Stimulated activated CD4-positive, alpha-beta T cell treated with anti-CD3 and anti-CD28 coated beads, Interleukin-12 subunit alpha, Interleukin-12 subunit beta, amount 100 ng/mL, for 48 hours (primary cell): ENCODE results near the gene RGS12.
"Not testable (repeated sequence)": the region's sequence is repeated elsewhere in the genome, so short reads cannot be mapped to it uniquely, and the experiment has no call there.

Source experiments
- DNase-seq, 3 donors: peaks; one replicate each; pipeline ENCODE4 v3.0.0-alpha.2; 2020; ENCODE audit warnings: low read depth in 2 of 3, low spot score in 1 of 3

RGS12 gene

DNA sequence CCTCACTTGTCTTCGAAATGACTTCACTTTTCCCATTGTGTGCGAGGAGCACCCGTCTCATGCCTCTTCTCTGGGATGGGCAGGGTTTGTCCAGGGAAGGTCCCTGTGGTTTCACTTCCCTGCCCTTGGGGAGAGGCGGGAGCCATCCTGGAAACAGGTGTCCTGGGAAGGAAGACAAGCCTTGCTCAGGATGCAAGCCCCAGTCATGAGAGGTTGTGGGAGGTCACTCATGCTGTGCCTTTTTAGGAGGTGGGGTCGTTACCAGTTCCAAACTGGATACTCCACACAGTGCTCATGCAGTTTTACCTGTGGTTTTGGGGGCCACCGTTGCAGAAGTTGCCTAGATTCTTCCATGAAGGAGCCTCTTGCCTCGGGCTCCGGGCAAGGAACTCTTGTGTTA lies 3.8 kb downstream of the RGS12 start:
- no peak for DNase-seq

DNA sequence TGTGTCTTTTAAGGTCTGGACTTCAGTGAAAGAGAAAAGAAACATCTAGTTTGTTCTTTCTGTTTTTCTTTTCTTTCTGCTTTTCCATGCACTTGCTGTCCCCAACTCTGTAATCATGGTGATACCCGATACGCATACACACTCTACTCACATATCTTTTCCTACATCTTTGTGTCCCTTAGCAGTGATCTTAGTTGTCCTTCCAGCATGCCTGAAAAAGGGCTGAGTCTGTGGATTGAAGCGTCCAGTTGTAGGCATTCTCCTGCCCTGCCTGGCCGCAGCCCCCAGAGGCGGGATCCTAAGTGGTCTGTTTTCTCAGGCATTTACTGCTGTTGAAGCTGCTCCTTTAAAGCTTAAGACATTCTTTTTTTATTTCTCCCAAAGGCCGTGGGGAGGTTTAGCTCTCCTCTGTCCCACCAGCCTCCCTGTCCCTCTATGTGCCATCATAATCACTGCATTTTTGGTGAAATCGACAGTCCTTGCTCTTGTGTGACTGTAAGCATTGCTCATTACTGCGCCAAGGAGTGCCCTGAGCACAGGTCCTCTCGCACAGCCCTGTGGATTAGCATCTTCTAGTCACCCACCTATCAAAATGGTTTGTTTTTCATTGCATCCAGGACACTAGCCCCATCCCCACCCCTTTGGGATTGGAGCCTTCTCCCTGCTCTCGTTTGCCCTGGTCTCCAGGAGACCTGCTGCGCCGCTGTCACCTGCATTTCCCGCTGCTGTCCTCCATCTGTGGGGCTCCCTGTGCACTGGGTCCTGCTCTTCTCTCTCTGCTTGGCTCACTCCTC lies 4.4 kb downstream of the RGS12 start:
- DNase-seq = no peak

DNA sequence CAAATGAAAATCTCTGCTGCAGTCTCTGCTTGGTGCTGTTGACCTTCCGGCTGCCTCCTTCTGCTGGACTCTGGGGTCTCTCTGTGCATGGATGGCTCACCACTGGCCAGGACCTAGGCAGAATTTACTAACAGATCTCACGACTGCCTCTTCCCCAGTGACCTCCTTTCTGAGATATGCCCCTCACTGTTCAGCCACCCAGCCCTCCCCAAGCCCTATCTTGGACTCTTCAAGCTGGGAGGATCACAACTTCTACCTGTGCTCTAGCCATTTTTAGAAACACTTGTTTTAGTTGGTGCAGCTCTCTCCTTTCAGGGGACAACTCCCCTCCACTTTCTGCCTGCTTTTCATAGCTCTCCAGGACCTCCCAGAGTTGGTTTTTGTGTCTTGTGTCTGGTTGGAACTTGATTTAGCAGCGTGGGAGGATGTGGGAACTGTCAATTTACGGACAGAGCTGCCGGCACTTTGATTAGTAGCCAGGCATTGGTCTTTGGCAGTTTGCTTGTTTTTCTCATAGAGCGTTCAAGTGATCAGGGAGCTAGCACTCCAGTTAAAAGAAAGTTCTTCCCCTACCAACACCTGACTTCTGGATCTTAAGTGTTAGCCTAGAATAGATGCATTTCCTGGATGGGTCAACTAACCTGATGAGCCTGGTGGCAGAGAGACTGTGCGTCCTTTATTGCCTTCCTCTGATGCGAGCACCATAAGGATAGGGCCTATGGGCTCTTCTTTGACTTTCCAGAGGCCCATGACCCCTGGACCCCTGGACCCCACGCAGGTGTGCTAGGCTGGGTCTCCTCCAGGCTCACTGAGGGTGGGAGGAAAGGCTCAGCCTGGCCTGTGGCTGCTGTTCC lies 6.5 kb downstream of the RGS12 start:
- DNase-seq = no peak

DNA sequence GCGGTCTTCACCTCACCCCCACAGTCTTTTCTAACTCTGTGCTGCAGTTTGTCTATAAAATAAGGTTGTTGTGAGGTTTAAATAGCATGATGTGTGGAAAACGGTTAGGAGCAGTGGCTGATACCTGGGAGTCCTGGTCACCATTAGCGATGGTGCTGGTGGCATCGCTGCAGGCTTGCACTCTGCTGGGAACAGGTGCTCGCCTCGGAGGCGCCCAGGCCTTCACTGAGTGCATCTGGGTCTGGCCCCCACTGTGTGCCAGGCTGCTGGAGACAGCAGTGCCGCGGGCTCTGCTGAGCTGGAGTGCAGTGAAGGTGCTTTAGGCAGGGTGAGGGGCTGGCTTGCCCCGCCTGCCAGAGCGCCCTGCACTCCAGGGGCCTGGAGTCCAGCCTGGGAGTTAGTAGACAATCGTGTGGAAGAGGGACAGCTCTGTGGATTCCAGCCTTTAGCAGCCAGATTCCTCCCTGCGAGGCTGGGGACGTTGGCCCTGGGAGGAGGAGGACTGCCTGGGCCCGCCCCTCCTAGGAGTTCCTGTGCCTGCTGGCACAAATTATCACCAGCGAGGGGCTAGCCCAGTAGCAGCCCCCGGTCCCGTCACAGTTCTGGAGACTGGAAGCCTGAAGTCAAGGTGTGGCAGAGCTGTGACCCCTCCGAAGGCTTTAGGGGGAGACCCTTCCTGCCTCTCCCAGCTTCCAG lies 7.3 kb downstream of the RGS12 start:
- no peak for DNase-seq

DNA sequence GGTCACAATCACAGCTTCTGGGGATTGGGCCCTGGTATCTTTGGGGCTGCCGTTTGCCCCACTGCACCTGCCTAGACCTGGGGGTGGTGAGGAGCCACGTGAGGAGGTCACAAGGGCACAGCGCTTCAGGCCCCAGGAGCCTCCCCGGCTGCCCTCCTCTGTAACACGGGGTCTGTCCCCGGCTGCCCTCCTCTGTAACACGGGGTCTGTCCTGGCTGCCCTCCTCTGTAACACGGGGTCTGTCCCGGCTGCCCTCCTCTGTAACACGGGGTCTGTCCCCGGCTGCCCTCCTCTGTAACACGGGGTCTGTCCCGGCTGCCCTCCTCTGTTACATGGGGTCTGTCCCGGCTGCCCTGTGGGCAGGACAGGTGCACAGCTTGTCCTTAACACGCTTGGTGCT lies 8.1 kb downstream of the RGS12 start:
- not testable (repeated sequence) for DNase-seq

DNA sequence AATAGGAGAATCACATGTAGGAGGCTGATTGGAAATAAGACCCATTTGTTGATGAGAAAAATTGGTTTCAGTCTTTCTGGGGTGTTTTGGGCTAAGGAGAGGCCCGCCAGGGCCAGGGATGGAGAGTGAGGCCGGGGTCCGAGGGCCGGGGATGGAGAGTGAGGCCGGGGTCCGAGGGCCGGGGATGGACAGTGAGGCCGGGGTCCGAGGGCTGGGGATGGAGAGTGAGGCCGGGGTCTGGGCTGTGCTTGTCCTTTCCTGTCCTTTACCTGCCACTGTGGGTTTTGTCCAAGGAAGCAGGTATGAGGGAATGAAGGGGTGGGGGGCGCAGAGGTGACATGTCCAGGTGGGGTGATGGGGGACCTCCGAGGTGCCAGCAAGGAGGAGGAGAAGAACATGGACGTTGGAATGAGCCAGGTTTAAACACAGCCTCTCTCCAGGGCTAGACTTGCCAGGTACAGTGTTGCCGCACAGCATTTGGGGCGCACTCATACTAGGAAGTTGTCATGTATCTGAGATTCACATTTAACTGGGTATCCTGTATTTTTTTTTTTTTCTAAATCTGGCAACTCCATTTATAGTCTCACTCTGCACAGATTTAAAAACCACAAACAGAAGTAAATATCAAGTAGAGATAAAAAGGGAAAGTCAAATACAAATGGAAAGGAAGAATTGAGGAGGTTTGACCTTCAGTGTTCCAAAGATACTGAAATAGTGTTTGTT lies 8.8 kb downstream of the RGS12 start:
- DNase-seq = no peak

DNA sequence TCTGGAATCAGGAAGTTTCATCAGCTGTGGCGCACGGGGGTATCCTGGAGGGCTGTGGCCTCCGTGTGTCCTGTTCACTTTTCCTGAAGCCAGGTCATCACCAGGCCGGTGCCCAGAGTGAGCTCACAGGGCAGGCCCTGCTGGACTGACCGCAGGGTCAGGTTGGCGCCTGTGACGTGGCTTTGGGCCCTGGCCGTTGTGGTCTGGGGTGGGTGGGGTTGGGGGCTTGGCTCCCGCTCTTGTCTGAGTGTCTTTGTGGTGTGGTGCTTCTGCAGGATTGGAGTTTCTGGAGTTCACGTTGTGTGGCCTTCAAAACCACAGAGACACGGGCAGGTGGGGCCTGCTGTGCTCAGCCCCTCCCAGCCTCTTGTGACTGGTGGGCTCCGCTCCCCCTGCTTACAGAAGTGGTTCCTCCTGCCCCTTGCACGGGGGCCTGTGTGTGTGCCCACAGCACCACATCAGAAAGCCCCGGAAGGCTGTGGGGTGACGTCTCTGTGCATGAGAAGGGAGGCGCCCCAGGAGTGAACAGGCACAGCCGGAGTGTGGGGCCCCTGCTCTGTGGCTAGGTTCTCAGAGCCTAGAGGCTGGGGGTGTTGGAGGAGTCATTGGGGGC lies 9.5 kb downstream of the RGS12 start:
- DNase-seq = peak in 1 of 3 donors; percentile 38

DNA sequence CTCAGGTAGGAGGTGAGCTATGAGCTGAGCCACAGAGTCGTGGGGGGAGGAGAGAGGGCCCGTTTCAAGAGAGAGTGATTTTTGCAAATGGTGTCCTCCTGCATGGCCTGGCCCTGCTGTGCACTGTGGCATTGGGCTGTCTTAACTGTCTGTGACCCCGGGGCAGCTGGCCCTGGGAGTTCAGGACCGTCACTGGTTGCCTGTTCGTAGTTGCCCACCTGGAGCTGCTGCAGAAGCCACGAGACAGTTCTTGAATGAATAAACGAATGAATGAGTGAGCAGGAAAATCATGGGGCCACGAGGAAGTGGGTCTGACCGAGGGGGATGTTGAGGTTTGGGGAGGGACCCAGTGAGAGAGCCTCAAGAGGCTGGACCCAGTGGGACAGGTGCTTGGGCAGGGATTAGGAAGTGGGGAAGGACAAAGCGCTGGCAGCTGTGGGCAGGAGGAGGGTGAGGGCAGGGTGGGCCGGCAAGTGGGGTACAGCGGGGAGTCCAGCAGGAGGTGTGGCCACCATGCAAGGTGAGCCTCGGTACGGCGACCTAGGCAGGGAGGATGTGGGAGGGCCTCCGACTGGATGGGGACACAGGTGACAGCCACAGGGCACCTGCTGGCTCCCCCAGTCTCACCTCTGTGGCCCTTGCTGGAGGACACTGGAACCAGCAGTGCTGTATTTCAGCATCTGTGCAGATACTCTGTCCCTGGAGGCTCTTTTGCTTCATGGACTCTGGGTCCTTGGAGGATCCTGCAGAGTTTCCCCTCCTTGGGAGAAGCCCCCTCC lies 10.2 kb downstream of the RGS12 start:
- no peak for DNase-seq

DNA sequence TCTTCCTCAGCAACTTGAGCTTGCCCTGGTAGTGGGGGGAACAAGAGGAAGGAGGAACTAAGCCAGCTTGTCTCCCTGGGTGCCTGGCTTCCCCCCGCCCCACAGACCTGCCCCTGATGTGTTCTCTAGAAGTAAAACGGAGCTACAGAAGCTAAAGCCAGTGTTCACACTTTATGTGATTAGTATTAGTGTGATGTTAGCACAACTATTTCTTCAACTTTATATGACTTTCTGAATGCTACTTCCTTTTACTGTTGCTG lies 10.7 kb downstream of the RGS12 start:
- DNase-seq = no peak

DNA sequence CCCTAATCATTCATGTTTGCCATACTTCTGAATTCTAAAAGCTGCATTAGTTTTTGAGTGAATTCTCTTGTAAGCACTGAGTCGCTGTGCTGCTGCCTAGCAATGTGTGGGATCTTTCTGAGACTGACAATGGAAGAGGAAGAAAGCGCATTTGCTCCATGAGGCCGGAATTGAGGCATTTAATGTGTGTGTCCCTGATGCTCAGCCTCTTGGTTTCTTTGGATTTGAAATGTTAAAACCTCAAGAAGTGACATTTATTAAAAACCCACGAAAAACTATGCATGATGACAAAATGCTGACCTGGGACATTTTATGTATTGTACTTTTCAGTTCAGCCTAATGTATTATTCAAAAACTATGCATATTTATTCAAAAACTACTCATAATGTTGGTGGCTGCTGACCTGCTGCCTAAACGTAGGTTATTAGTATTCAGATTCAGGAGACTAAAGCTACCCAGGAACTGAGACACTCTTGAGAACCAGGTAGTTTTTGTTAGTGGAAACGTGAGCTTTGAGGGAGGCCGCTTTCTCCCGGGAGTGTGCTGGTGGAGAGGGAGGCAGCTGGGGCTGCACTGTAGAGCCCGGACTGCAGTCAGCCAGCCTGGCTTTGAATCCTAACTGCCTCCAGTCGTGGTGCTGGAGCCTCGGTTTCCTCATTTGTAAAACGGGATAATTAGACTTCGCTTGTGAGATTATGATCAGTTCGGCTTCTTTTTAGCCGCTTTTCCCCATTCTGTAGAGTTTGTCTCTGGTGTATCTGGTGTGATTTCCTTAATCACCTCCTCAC lies 11.3 kb downstream of the RGS12 start:
- DNase-seq = no peak

DNA sequence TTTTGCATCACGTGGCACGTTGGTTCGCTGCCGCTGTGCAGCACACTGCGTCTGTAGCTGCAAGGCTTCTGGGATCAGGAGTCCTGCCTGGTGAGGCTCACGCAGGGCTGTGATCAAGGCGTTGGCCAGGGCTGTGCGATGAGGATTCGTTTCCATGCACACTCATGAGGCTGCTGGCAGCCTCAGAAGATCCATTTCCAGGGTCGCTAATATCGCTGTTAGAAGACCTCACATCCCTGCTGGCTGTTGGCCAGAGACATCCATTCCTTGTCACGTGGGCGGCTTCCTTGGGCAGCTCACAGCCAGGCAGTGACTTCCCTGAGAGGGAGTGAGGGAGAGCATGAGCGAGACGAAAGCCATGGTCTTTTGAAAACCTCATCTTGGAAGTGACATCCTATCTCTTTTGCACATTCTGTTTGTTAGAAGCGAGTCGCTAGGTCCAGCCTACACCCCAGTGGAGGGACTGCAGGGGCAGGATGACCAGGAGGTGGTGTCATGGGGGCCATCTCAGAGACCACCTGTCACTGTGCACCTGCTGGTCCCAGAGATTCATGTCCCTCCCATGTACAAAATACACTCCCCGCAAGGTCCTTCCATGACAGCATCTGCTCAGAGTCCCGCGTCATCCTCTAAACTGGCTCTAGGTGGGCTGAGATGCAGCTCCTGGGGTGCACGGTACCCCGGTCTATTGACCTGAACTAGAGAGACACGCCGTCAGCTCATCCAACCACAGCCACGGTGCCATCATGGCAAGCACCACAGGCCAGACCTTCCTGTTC lies 12.2 kb downstream of the RGS12 start:
- DNase-seq = no peak

DNA sequence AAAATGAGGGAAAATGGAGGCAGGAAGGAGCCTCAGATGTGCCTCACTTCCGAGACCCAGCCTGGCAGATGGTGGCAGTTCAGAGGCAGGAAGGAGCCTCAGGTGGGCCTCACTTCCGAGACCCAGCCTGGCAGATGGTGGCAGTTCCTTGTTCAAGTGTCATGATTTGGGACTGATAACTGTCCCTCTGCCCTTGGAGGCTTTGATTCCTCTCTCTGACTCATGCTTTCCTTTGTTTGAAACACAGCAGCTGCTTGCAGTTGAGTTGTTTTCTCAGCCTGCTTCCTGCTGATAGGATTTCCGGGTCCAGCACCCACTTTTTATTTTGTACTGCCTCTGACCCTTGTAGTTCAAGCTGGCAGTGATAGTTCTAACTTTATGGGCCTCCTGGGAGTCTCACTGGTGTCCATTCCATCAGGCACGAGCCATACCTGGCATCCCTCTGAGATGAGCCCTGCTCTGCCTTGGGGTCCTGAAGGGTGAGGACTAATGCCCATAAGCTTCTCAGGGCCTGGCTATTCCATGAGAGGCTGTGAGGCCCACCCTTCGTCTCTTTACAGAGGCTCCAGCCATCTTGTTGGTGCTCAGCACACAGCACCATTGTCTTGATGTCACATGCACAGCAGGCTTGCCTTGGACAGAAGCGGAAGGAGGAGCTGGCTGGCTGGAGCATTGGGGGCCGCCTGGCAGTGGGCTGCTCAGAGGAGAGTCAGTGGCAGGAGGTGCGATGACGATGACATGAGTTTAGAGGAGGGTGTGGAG lies 13.0 kb downstream of the RGS12 start:
- DNase-seq = no peak

DNA sequence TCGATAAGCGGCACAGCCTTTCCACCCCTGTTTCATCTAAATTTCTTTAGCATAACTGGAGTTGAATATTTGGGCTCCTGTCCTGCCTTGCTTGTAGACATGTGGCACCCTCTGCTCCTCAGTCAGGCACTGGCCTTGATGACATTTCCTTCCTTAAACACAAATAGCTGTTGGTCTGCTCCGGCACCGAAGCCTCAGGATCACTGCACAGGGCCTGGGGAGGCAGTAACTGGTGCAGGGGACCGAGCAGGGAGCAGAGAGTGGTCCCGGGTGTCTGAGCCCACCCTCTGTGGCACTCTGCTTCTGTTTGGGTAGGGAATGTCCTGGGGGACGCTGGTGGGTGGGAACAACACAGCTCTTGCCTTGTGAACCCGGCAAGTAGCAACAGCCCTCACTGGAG lies 13.6 kb downstream of the RGS12 start:
- no peak for DNase-seq

DNA sequence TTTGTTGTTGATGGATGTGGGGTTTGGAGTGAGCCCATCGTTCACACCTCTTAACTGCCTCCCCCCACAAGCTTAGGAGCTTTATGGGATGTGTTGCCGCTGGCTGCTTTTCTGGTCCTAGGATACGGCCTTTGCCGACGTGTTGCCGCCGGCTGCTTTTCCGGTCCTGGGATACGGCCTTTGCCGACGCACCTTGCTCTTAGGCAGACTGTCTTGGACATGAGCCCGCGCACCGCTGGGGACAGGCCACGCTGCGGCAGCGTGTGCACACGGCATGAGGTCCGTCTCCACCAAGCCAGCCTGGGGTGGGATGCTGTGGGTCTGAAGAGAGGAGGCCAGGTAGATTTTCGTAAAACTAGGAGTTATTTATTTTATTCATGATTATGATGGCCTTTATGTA lies 14.2 kb downstream of the RGS12 start:
- no peak for DNase-seq

DNA sequence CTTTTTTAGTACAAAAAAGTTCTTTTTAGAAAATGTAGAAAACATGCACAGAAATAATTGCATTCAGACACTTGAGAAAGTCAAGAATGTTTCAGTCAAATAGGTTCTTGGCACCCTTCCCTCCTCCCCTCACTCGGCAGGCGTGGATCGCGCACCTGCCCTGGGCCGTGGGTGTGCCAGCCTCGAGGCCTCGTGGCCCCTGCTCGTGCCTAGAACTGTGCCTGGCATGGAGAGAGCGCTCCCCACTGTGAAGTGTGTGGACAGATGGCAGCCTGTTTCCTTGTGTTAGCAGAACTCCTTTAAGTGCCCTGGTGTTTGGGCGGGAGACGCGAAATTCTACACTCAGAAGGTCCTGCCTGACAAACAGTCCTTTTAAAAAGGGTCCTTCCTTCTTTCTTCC lies 14.7 kb downstream of the RGS12 start:
- DNase-seq = no peak

DNA sequence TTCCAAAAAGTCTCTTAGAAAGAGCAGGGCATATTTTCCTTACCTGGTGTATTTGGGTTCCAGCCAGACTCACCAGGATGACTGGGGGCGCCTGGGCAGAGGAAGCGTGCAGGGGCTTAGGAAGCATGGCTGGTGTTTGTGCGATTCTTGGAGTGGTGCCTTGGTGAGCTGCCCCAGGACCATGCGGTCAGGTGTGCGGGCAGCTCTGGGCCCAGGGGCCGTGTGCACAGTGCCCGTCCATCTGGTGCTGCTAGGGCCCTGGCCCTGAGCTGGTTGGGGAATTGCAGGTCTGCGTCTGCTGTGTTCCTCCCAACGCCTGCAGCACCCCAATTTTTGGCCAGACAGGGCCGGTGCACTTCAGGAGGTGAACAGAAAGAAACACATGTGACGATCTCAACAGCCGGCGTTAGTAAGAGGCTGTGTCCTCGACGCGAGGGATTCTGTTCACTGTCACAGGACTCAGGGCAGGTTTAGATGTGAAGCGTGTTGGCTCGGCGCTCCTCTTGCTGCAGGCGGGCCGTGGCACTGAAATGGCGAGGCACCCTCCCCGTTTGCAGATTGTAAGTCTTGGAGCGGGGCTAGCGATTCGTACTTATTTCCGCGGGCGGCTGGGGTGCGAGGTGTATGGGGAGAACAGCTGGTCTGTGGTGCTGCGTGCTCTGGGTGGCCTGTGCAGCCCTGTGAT lies 15.2 kb downstream of the RGS12 start:
- DNase-seq = no peak

DNA sequence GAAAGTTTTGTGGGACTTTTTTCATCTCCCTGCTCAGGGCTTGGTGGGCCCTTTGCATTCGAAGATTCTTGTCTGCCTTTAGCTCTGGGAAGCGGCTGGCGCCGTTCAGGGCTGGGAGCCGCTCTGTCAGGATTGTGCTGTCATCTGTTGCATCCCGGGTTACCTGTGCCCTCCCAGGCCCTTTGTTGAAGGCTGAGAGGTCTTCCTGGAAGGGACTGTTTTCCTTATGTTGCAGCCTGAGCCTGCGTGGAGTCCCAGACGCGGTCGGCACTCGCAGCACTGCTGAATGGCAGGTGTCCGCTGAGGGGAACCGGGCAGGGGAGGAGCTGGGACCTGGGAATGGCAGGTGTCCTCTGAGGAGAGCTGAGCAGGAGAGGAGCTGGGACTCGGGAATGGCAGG lies 15.9 kb downstream of the RGS12 start:
- no peak for DNase-seq
